PC-9 (cell line): ENCODE data around the gene NUDT5.

Source experiments
- EZH2 ChIP-seq: fragments of 200-600 bp; sonication (generic); IDR thresholded peaks from 2 replicates; pipeline ENCODE4 v1.8.0; 2017; ENCODE audit warnings: antibody characterized with exemption, low read depth
- TF ChIP-seq, protein P1 (sequence below): fragments of 200-600 bp; sonication (generic); conservative IDR thresholded peaks from 2 replicates; pipeline ENCODE4 v1.6.1; 2017; ENCODE audit warnings: mixed run types, antibody characterized with exemption, mild to moderate bottlenecking, moderate library complexity

GRCh38 chr10:12156367-12157123, 39.1 kb downstream of the NUDT5 start:
- no peak for TF ChIP-seq EZH2
- TF ChIP-seq, protein P1, sequence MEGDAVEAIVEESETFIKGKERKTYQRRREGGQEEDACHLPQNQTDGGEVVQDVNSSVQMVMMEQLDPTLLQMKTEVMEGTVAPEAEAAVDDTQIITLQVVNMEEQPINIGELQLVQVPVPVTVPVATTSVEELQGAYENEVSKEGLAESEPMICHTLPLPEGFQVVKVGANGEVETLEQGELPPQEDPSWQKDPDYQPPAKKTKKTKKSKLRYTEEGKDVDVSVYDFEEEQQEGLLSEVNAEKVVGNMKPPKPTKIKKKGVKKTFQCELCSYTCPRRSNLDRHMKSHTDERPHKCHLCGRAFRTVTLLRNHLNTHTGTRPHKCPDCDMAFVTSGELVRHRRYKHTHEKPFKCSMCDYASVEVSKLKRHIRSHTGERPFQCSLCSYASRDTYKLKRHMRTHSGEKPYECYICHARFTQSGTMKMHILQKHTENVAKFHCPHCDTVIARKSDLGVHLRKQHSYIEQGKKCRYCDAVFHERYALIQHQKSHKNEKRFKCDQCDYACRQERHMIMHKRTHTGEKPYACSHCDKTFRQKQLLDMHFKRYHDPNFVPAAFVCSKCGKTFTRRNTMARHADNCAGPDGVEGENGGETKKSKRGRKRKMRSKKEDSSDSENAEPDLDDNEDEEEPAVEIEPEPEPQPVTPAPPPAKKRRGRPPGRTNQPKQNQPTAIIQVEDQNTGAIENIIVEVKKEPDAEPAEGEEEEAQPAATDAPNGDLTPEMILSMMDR, result no peak
